ENCODE measurements around the gene BST2.

- TF ChIP-seq CREB1 (IDR thresholded peaks at IDR 0.05; ENCODE audit: low read depth), result no peak
- no peak for TF ChIP-seq YY1 (IDR thresholded peaks at IDR 0.05; ENCODE audit: low read depth)
- TF ChIP-seq CEBPB (IDR thresholded peaks at IDR 0.05), result no peak
- no peak for TF ChIP-seq EP300 (IDR thresholded peaks at IDR 0.05; ENCODE audit: borderline replicate concordance)
- TF ChIP-seq EGR1 (IDR thresholded peaks at IDR 0.05), result no peak
- no peak for TF ChIP-seq RAD21 (IDR thresholded peaks at IDR 0.05; ENCODE audit: low read depth)
- no peak for TF ChIP-seq TAF1 (IDR thresholded peaks at IDR 0.05; ENCODE audit: low read depth)
- no peak for TF ChIP-seq TEAD4 (IDR thresholded peaks at IDR 0.05)
- TF ChIP-seq MAX (IDR thresholded peaks at IDR 0.05), result no peak
Measured at GRCh38 chr19:17404621-17405249, 695 bp downstream of the BST2 start.
